ENCODE measurements around the gene ESRRA. TPM values are rescaled to one million over a fixed set of nuclear protein-coding genes. Genes with fewer than 3 reads are reported as not detected.

Gene ESRRA
- total and polyA plus RNA-seq, 2 of the 13 experiments (the other 11 are each of a cell fraction or from before 2014, with no cell fraction given): 18.1 to 36.3 TPM

GRCh38 chr11:64304316-64305072, 830 bp upstream of the ESRRA start (continued):
- TF ChIP-seq ZBTB7A (CRISPR knock-in tag; IDR thresholded peaks at IDR 0.05) (0 out of 2 replicates have a peak, but pooled peaks have one; percentile 72), EZH2 (conservative IDR thresholded peaks at IDR 0.05; ENCODE audit: low read depth, low read length) (no peak), ZNF296 (CRISPR knock-in tag; conservative IDR thresholded peaks at IDR 0.05) (no peak), ZNF768 (CRISPR knock-in tag; IDR thresholded peaks at IDR 0.05) (no peak; the same call in 1 of the 2 replicates), SMARCC2 (IDR thresholded peaks at IDR 0.05) (no peak), ZNF431 (CRISPR knock-in tag; IDR thresholded peaks at IDR 0.05; ENCODE audit: borderline replicate concordance, low read depth) (no peak; the same call in 1 of the 2 replicates), ZNF781 (CRISPR knock-in tag; IDR thresholded peaks at IDR 0.05; ENCODE audit: borderline replicate concordance, not compliant biosample characterization) (peak; percentile 47), MATR3 (CRISPR knock-in tag; IDR thresholded peaks at IDR 0.05) (no peak), TGIF2 (CRISPR knock-in tag; IDR thresholded peaks at IDR 0.05) (no peak), ZNF510 (CRISPR knock-in tag; IDR thresholded peaks at IDR 0.05; ENCODE audit: low read depth) (no peak), ZNF451 (CRISPR knock-in tag; IDR thresholded peaks at IDR 0.05) (no peak)
- TF ChIP-seq, protein P1, sequence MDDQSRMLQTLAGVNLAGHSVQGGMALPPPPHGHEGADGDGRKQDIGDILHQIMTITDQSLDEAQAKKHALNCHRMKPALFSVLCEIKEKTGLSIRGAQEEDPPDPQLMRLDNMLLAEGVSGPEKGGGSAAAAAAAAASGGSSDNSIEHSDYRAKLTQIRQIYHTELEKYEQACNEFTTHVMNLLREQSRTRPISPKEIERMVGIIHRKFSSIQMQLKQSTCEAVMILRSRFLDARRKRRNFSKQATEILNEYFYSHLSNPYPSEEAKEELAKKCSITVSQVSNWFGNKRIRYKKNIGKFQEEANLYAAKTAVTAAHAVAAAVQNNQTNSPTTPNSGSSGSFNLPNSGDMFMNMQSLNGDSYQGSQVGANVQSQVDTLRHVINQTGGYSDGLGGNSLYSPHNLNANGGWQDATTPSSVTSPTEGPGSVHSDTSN (CRISPR knock-in tag; IDR thresholded peaks at IDR 0.05; ENCODE audit: borderline replicate concordance): no peak
- TF ChIP-seq, protein P2, sequence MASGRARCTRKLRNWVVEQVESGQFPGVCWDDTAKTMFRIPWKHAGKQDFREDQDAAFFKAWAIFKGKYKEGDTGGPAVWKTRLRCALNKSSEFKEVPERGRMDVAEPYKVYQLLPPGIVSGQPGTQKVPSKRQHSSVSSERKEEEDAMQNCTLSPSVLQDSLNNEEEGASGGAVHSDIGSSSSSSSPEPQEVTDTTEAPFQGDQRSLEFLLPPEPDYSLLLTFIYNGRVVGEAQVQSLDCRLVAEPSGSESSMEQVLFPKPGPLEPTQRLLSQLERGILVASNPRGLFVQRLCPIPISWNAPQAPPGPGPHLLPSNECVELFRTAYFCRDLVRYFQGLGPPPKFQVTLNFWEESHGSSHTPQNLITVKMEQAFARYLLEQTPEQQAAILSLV (CRISPR knock-in tag; IDR thresholded peaks at IDR 0.05; ENCODE audit: borderline replicate concordance): no peak
- TF ChIP-seq, protein P3, sequence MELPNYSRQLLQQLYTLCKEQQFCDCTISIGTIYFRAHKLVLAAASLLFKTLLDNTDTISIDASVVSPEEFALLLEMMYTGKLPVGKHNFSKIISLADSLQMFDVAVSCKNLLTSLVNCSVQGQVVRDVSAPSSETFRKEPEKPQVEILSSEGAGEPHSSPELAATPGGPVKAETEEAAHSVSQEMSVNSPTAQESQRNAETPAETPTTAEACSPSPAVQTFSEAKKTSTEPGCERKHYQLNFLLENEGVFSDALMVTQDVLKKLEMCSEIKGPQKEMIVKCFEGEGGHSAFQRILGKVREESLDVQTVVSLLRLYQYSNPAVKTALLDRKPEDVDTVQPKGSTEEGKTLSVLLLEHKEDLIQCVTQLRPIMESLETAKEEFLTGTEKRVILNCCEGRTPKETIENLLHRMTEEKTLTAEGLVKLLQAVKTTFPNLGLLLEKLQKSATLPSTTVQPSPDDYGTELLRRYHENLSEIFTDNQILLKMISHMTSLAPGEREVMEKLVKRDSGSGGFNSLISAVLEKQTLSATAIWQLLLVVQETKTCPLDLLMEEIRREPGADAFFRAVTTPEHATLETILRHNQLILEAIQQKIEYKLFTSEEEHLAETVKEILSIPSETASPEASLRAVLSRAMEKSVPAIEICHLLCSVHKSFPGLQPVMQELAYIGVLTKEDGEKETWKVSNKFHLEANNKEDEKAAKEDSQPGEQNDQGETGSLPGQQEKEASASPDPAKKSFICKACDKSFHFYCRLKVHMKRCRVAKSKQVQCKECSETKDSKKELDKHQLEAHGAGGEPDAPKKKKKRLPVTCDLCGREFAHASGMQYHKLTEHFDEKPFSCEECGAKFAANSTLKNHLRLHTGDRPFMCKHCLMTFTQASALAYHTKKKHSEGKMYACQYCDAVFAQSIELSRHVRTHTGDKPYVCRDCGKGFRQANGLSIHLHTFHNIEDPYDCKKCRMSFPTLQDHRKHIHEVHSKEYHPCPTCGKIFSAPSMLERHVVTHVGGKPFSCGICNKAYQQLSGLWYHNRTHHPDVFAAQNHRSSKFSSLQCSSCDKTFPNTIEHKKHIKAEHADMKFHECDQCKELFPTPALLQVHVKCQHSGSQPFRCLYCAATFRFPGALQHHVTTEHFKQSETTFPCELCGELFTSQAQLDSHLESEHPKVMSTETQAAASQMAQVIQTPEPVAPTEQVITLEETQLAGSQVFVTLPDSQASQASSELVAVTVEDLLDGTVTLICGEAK (IDR thresholded peaks at IDR 0.05): no peak
- TF ChIP-seq, protein P3 (CRISPR knock-in tag; IDR thresholded peaks at IDR 0.05): no peak
- TF ChIP-seq, protein P4, sequence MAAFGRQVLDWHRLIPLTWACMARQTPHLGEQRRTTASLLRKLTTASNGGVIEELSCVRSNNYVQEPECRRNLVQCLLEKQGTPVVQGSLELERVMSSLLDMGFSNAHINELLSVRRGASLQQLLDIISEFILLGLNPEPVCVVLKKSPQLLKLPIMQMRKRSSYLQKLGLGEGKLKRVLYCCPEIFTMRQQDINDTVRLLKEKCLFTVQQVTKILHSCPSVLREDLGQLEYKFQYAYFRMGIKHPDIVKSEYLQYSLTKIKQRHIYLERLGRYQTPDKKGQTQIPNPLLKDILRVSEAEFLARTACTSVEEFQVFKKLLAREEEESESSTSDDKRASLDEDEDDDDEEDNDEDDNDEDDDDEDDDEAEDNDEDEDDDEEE (CRISPR knock-in tag; IDR thresholded peaks at IDR 0.05): no peak
